ENCODE results near the gene USP37.
A peak's percentile ranks its signal among the peaks of the same experiment; 100 is the strongest.

USP37 gene

DNA sequence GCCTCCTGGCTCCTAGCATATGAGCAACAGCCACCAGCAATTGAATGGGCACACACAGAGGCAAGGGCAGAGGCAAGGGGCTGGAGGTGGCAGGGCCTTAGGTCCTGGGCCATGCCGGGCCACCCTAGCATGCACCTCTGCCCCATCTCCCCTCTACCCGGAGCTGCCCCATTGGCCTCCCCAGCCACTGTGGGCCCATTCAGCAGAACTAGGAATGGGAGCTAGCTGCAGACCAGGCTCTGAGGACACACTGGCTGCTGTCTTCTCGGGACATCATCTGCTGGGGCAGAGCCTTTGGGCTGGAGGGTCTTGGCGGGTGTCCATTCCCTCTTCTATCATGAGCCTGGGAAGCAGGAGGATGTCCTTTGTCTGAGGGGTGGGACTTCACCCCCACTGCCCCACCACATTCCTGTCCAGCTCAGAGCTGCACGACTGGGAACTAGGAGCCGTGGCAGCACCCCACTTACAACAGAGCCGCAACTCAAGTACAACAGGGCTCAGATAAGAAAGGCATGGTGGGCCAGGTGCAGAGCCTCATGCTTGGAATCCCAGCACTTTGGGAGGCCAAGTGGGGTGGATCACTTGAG is 148.4 kb downstream of the USP37 start:
- DNase-seq (ENCODE audit: low spot score), result no peak
- Histone ChIP-seq H3K4me3 (no peak overlapping the region), H3K27ac (no peak overlapping the region)
- TF ChIP-seq, protein P1, sequence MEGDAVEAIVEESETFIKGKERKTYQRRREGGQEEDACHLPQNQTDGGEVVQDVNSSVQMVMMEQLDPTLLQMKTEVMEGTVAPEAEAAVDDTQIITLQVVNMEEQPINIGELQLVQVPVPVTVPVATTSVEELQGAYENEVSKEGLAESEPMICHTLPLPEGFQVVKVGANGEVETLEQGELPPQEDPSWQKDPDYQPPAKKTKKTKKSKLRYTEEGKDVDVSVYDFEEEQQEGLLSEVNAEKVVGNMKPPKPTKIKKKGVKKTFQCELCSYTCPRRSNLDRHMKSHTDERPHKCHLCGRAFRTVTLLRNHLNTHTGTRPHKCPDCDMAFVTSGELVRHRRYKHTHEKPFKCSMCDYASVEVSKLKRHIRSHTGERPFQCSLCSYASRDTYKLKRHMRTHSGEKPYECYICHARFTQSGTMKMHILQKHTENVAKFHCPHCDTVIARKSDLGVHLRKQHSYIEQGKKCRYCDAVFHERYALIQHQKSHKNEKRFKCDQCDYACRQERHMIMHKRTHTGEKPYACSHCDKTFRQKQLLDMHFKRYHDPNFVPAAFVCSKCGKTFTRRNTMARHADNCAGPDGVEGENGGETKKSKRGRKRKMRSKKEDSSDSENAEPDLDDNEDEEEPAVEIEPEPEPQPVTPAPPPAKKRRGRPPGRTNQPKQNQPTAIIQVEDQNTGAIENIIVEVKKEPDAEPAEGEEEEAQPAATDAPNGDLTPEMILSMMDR (IDR thresholded peaks at IDR 0.05), result no peak

DNA sequence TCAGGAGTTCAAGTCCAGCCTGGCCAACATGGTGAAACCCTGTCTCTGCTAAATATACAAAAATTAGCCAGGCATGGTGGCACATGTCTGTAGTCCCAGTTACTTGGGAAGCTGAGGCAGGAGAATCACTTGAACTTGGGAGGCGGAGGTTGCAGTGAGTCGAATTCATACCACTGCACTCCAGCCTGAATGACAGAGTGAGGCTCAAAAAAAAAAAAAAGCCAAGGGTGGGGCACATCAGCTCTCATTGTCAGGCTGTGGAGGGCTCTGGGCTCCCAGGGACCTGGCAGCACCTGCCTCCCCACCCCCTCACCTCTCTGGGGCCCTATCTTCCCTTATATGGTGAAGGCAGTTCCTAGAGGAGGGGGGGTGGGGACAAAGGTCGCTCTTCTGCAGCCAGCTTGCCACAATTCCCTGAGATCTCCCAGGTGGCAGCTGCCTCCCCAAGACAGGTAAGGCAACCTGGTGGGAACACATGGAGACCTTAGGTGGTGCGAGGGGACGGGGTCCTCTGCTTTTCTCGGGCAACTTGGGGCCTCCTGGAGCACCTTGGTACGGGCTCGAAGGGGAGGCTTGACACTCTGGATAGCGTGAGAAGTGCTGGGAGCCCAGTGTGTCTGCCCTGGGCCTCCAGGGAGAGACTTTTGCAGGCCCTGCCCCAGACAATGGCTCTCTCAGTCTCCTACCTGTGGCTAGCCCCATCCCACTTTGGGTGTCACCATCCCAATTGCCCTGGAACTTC is 149.3 kb downstream of the USP37 start, which contains the start of gene VIL1:
VIL1 (plus strand) TSS at position 407 of the 742 bp plus-strand sequence. CDS start 4,656 bp downstream, outside the sequence.
- no peak for DNase-seq (ENCODE audit: low spot score)
- TF ChIP-seq, protein P1 (IDR thresholded peaks at IDR 0.05), result no peak
- no peak within 1 kb of the TSS for H3K4me3 ChIP-seq
- no peak within 1 kb of the TSS for H3K27ac ChIP-seq

DNA sequence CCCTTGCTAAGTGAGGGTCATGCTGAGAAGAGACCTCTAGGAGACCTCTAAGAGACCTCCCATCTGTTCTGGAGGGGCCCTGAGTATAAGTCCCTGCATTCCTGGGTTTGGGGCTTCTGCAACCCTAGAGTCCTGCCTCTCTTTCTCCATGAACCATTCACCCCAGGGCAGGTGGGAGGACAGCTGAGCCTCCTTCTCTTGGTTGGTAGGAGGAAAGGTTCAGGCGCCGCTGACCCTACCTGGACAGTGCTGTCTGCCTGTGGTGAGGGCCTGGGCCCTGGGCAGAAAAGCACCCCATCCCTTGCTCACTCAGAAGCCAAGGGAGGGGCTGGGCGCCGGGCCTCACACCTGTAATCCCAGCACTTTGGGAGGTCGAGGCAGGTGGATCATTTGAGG is 149.8 kb downstream of the USP37 start:
- Histone ChIP-seq H3K4me3 (no peak overlapping the region), H3K27ac (no peak overlapping the region)
- TF ChIP-seq, protein P1 (IDR thresholded peaks at IDR 0.05), result no peak
- DNase-seq (ENCODE audit: low spot score), result no peak

DNA sequence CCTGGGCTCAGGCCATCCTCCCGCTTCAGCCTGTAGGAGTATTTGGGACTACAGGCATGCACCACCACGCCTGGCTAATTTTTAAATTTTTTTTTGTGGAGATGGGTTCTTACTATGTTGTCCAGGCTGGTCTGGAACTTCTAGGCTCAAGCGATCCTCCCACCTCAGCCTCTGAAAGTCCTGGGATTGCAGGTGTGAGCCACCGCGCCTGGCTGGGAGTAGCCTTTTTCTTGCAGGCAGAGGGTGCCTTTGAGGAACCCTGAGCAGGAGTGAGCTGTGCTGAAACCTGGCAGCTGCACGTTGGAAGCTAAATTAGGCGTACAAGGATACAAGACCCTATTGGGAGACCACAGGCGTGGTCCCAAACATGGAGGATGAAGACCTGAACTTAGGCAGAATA is 160.4 kb downstream of the USP37 start:
- TF ChIP-seq, protein P1 (IDR thresholded peaks at IDR 0.05), result no peak
- Histone ChIP-seq H3K27ac (no peak overlapping the region), H3K4me3 (no peak overlapping the region)
- no peak for DNase-seq (ENCODE audit: low spot score)

DNA sequence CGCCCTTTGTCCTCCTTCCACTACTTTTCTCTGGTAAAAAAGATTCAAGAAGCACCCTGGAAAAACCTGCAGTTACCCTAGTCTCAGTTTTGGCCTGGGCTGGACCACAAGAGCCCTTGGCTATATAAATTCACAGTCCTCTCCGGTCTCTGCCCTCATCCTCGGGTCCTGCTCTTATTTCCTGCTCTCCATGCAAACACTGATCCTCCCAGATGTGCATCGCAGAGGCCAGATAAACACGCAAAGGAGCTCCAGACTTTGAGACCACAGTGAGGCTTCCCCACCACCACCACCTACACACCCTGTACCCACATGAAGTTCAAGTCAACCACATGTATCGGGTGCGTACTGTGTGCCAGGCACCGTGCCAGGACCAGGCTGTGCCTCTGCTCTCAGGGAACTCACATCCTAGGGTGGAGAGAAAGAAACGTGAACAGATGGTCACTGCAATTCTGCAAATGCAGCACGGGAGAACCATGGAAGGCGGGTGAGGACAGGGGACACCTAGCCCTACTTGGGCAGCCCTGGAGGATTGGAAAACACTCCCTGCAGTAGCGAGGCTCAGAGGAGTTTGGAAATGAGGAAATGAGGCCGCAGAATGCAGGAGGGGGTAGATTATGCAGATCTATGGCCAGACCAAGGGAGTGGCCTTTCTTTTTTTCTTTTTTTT is 161.1 kb downstream of the USP37 start:
- H3K27ac ChIP-seq, result peak overlapping the region; percentile 79 to 95
- H3K4me3 ChIP-seq, result peak overlapping the region; percentile 67
- peak; percentile 83 for DNase-seq (ENCODE audit: low spot score)
- TF ChIP-seq, protein P1 (IDR thresholded peaks at IDR 0.05), result no peak

DNA sequence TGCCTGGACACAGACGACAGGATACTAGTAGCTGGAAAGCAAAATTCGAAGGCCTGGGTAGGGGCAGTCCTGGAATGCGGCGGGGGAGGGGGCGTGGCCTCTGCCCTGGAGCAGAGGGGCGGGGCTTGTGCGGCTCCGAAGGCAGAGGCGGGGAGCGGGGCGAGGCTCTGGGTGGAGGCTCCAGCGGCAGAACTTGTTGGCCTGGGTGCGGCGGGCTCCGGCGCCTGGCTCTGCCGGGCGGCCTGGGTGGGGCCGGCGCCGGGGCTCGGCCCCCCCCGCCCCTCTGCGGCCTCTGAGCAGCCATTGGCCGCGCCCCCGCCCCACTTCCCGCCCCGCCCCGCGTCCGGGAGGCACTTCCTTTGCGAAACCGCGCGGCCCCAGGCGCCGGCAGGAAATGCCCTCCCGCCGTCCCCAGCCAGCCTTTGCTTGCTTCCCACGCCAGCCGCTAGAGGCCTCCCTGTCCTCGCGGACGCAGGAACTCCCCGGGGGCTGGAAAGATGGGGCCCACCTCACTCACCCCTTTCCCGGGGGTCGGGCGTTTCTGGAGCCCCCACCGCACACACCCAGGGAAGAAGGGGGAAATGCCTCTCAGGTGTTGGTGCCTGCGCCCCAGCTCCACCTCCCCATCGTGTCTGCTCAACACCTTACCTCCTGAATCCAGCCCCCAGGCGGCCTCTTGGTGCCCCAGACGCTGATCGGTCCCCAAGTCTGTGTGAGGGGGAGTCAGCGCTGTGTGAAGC is 161.8 kb downstream of the USP37 start:
- peak; percentile 97 for DNase-seq (ENCODE audit: low spot score)
- peak overlapping the region; percentile 67 for H3K4me3 ChIP-seq
- H3K27ac ChIP-seq, result peak overlapping the region; percentile 79 to 95
- TF ChIP-seq, protein P1 (IDR thresholded peaks at IDR 0.05), result peak; percentile 81

All from coronary artery (tissue), 2 donors.